ENCODE results near the gene VIPR2. TPM values are rescaled to one million over a fixed set of nuclear protein-coding genes. Genes with fewer than 3 reads are reported as not detected.

The VIPR2 gene
- total RNA-seq, 1 experiment from 2014 or later = not detected

- ChIA-PET POLR2A (ENCODE audit: low non-redundant PET) (no interaction called here), CTCF (no interaction called here)
- BruUV-seq (replicated peaks) = no TSS peak
- Histone ChIP-seq H3K36me3 (ENCODE audit: insufficient read depth, low read length, poor library complexity, severe bottlenecking) (no peaks in the 10 kb centered on the region), H3K4me1 (ENCODE audit: insufficient read depth, low read length, poor library complexity, severe bottlenecking) (no peaks in the 10 kb centered on the region), H3K9me3 (ENCODE audit: low read depth, low read length, poor library complexity, severe bottlenecking) (no peaks in the 10 kb centered on the region), H3K4me3 (ENCODE audit: low read depth, low read length, poor library complexity, severe bottlenecking) (no peak overlapping the region), H3K27me3 (replicated peaks; ENCODE audit: insufficient read depth, low read depth, low read length, poor library complexity) (no peaks in the 10 kb centered on the region), H3K27ac (ENCODE audit: low read depth, low read length, poor library complexity, severe bottlenecking) (no peak overlapping the region)
- no peak for DNase-seq (ENCODE audit: low spot score)
- intact Hi-C loops (cut with micrococcal nuclease; ENCODE audit: unreplicated experiment) = no loop called here
- TF ChIP-seq EZH2 (IDR thresholded peaks at IDR 0.05; ENCODE audit: borderline replicate concordance, low read depth, low read length, poor library complexity, severe bottlenecking) (no peak), CTCF (conservative IDR thresholded peaks at IDR 0.05; ENCODE audit: low read depth, low read length) (no peak)
Observed at GRCh38 chr7:159068893-159069448, 75.7 kb downstream of the VIPR2 start.

DNA sequence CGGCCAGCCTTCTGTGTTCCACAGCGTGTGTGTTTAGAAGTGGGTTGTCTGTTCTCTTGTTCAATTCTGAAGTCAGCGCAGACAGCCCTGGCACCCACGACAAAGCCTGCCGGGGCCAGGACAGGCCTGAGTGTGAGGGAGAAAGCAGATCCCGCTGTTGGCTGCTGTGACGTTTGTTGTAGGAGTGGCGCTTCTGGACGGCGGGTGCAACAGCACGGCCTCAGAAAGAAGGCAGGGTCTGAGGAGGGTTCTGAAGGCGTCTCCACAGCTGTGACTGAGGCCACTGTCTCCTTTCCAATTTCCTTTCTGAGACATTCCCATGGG, 76.2 kb downstream of the VIPR2 start:
- no peak overlapping the region for H3K27ac ChIP-seq (ENCODE audit: low read depth, low read length, poor library complexity, severe bottlenecking)
- BruUV-seq (replicated peaks) = no TSS peak
- POLR2A ChIA-PET (ENCODE audit: low non-redundant PET) = no interaction called here
- DNase-seq (ENCODE audit: low spot score) = no peak
- H3K9me3 ChIP-seq (ENCODE audit: low read depth, low read length, poor library complexity, severe bottlenecking) = no peaks in the 10 kb centered on the region
- TF ChIP-seq CTCF (conservative IDR thresholded peaks at IDR 0.05; ENCODE audit: low read depth, low read length) (no peak), EZH2 (IDR thresholded peaks at IDR 0.05; ENCODE audit: borderline replicate concordance, low read depth, low read length, poor library complexity, severe bottlenecking) (no peak)
- intact Hi-C loops (cut with micrococcal nuclease; ENCODE audit: unreplicated experiment) = no loop called here
- no peaks in the 10 kb centered on the region for H3K36me3 ChIP-seq (ENCODE audit: insufficient read depth, low read length, poor library complexity, severe bottlenecking)
- no peaks in the 10 kb centered on the region for H3K4me1 ChIP-seq (ENCODE audit: insufficient read depth, low read length, poor library complexity, severe bottlenecking)
- CTCF ChIA-PET = no interaction called here
- H3K27me3 ChIP-seq (replicated peaks; ENCODE audit: insufficient read depth, low read depth, low read length, poor library complexity) = no peaks in the 10 kb centered on the region
- H3K4me3 ChIP-seq (ENCODE audit: low read depth, low read length, poor library complexity, severe bottlenecking) = no peak overlapping the region

DNA sequence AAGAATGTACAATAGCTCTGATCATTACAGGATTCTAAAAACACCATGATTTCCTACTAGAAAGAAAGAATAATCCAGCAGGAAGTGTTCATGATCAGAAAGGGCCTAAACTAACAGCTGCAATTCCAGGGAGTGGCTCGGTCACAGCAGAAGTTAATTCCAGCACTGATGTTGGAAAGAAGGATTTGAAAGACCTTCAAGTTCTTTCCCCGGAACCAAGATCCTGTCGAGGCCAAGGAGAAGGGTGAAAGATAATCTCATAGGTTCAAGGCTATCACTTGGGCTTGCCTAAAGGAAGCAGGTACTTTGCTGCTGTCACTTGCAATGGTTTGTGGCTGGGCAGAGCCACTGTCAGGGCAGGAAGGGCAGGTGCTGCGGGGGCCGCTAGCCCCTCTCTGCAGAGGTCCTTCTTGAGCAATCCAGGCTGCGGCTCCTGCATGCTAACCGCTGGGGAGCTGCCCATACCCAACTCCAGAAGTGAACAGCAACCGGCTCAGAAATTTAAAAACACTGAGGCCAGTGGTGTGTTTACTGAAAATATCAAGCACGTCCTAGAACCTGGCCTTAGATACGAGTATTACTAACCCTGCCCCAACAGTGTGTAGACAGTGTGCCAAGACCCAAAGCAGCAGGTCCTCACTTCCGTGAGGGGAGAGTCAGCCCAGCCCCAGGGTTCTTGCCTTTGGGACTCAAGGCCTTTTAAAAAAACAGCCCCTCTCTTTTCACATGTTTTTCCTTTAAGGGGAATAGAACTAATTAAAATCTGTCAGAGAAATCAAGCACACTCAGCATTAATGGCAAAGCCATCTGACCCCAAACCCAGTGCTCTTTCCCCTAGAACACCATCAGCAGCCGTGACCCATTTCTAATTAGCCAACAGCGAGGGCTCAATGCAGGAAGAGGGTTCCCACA, 76.8 kb downstream of the VIPR2 start:
- Histone ChIP-seq H3K4me3 (ENCODE audit: low read depth, low read length, poor library complexity, severe bottlenecking) (no peak overlapping the region), H3K27ac (ENCODE audit: low read depth, low read length, poor library complexity, severe bottlenecking) (no peak overlapping the region), H3K9me3 (ENCODE audit: low read depth, low read length, poor library complexity, severe bottlenecking) (no peaks in the 10 kb centered on the region), H3K27me3 (replicated peaks; ENCODE audit: insufficient read depth, low read depth, low read length, poor library complexity) (no peaks in the 10 kb centered on the region), H3K36me3 (ENCODE audit: insufficient read depth, low read length, poor library complexity, severe bottlenecking) (no peaks in the 10 kb centered on the region), H3K4me1 (ENCODE audit: insufficient read depth, low read length, poor library complexity, severe bottlenecking) (no peaks in the 10 kb centered on the region)
- CTCF ChIA-PET = no interaction called here
- POLR2A ChIA-PET (ENCODE audit: low non-redundant PET) = no interaction called here
- TF ChIP-seq CTCF (conservative IDR thresholded peaks at IDR 0.05; ENCODE audit: low read depth, low read length) (no peak), EZH2 (IDR thresholded peaks at IDR 0.05; ENCODE audit: borderline replicate concordance, low read depth, low read length, poor library complexity, severe bottlenecking) (no peak)
- no TSS peak for BruUV-seq (replicated peaks)
- intact Hi-C loops (cut with micrococcal nuclease; ENCODE audit: unreplicated experiment) = no loop called here
- no peak for DNase-seq (ENCODE audit: low spot score)
